B cell (primary cell): ENCODE results near the gene RBMS3.

Experiments used
- CTCF ChIP-seq: fragments of 200-600 bp; IDR thresholded peaks from one replicate; pipeline ENCODE4 v1.8.0; 2022; ENCODE audit warnings: antibody characterized with exemption, mild to moderate bottlenecking
- EZH2 ChIP-seq: IDR thresholded peaks from 2 replicates; pipeline ENCODE4 v1.6.1; 2012; ENCODE audit warnings: borderline replicate concordance, low read depth, mild to moderate bottlenecking, moderate library complexity, low read length; ENCODE audit not compliant: insufficient read depth, poor library complexity, severe bottlenecking

GRCh38 chr3:29901097-29901496 is 620.2 kb downstream of the RBMS3 start:
- TF ChIP-seq CTCF (no peak), EZH2 (no peak)
